ENCODE data around the gene FAM90A26. TPM values are rescaled to one million over a fixed set of nuclear protein-coding genes. Genes with fewer than 3 reads are reported as not detected.
A peak's percentile ranks its signal among the peaks of the same experiment; 100 is the strongest.
"Not testable (repeated sequence)": the region's sequence is repeated elsewhere in the genome, so short reads cannot be mapped to it uniquely, and the experiment has no call there.

FAM90A26 gene, protein sequence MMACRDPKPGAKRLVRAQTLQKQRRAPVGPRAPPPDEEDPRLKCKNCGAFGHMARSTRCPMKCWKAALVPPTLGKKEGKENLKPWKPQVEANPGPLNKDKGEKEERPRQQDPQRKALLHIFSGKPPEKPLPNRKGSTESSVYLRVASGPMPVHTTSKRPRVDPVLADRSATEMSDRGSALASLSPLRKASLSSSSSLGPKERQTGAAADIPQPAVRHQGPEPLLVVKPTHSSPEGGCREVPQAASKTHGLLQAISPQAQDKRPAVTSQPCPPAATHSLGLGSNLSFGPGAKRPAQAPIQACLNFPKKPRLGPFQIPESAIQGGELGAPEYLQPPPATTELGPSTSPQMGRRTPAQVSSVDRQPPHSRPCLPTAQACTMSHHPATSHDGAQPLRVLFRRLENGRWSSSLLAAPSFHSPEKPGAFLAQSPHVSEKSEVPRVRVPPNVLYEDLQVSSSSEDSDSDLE
- total RNA-seq: not detected

DNA sequence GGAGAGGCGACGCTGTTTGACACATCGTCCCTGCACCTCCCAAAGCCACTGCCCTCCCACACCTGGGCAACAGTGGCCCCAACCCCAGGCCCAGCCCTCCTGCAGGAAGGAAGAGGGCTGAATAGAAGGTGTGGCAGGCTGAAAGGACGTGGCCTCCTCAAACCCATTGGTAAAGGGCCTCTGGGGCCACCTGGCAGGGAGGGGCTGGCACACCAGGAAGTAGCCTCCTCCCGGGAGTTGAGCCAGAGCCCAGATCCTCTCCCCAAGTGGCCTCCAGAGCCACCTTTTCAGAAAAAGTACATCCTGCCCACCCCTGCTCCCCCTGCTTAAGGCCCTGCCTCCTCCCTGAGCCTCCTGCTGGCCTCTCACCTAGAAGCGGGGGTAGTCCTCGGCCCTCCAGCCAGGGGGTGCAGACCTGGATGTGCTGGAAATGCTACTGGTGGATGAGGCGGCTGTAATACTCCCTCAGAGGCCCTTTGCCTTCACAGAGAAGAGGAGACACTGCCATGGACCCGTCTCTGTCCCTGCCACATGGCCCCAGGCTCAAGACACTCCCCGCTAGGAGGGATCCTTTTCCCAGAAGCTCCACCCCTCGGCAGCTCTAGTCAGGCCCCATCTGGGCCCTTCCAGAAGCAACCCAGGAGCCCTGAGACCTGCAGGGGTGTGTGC lies at the start of gene FAM90A26:
TSS of gene FAM90A26 (plus strand) at position 619 of the 669 bp plus-strand sequence. CDS start 2,764 bp downstream, outside the sequence.
- H3K4me3 ChIP-seq; H3K27ac ChIP-seq (replicated peaks in 1 of 4); H3K9me3 ChIP-seq; H3K27me3 ChIP-seq; DNase-seq (ENCODE audit: extremely low spot score); H3K36me3 ChIP-seq; H3K4me1 ChIP-seq; intact Hi-C loops (cut with DNase I): not testable (repeated sequence)
- WGBS: no CpG with 5 or more reads among the region's 11 CpGs

DNA sequence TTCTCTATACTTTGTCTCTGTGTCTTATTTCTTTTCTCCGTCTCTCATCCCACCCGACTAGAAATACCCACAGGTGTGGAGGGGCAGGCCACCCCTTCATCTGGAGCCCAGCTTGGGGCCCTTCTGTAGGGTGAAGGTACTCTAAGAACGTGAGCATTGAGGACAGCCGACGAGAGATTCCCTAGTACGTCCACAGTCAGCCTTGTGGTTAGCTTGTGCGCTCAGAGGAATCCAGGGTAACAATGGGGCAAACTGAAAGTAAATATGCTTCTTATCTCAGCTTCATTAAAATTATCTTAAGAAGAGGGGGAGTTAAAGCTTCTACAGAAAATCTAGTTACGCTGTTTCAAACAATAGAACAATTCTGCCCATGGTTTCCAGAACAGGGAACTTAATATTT lies 47.5 kb upstream of the FAM90A26 start:
- not testable (repeated sequence) for H3K9me3 ChIP-seq; DNase-seq (ENCODE audit: extremely low spot score); H3K4me3 ChIP-seq; H3K27ac ChIP-seq (replicated peaks in 1 of 4); H3K36me3 ChIP-seq
- WGBS: 76% methylated on average over 8 of the region's 8 CpGs
- H3K27me3 ChIP-seq: peaks cover 0 to 28% (median 0%) of the 10 kb centered on the region in 4 donors
- intact Hi-C loops (cut with DNase I): loop anchor here (5.0 kb wide), 1 partner anchor 120 kb away; no protein-coding TSS in a partner anchor
- peaks cover 0 to 15% (median 13%) of the 10 kb centered on the region in 4 donors for H3K4me1 ChIP-seq

DNA sequence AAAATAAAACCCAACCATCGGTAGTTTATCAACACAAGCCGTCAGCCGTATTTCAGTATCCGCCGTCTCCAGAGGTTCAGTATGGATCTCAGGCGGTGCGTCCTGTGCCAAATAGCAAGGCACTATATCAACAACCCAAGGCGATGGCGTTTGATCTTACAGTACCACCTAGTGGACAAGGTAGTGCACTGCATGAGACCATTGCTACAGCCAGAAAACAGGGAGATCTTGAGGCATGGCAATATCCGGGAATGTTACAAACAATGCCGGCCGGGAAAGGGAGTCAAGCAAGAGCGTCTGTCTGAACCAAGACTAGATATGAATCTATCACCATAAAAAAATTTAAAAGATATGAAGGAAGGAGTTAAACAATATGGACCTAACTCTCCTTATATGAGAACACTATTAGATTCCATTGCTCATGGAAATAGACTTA lies 46.6 kb upstream of the FAM90A26 start:
- under 1% methylated on average over 13 of the region's 13 CpGs for WGBS
- peak overlapping the region in 1 of 4 donors; percentile 6 for H3K27ac ChIP-seq (replicated peaks in 1 of 4)
- not testable (repeated sequence) for DNase-seq (ENCODE audit: extremely low spot score); H3K36me3 ChIP-seq; H3K9me3 ChIP-seq
- H3K4me3 ChIP-seq: peak overlapping the region in 1 of 4 donors; percentile 35
- intact Hi-C loops (cut with DNase I): loop anchor here (5.0 kb wide), 1 partner anchor 121 kb away; no protein-coding TSS in a partner anchor
- H3K27me3 ChIP-seq: peaks cover 0 to 30% (median 0%) of the 10 kb centered on the region in 4 donors
- H3K4me1 ChIP-seq: peaks cover 0 to 15% (median 13%) of the 10 kb centered on the region in 4 donors
- TF ChIP-seq, protein P1, sequence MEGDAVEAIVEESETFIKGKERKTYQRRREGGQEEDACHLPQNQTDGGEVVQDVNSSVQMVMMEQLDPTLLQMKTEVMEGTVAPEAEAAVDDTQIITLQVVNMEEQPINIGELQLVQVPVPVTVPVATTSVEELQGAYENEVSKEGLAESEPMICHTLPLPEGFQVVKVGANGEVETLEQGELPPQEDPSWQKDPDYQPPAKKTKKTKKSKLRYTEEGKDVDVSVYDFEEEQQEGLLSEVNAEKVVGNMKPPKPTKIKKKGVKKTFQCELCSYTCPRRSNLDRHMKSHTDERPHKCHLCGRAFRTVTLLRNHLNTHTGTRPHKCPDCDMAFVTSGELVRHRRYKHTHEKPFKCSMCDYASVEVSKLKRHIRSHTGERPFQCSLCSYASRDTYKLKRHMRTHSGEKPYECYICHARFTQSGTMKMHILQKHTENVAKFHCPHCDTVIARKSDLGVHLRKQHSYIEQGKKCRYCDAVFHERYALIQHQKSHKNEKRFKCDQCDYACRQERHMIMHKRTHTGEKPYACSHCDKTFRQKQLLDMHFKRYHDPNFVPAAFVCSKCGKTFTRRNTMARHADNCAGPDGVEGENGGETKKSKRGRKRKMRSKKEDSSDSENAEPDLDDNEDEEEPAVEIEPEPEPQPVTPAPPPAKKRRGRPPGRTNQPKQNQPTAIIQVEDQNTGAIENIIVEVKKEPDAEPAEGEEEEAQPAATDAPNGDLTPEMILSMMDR (IDR thresholded peaks at IDR 0.05): peak; percentile 65 to 74 (median 68)

DNA sequence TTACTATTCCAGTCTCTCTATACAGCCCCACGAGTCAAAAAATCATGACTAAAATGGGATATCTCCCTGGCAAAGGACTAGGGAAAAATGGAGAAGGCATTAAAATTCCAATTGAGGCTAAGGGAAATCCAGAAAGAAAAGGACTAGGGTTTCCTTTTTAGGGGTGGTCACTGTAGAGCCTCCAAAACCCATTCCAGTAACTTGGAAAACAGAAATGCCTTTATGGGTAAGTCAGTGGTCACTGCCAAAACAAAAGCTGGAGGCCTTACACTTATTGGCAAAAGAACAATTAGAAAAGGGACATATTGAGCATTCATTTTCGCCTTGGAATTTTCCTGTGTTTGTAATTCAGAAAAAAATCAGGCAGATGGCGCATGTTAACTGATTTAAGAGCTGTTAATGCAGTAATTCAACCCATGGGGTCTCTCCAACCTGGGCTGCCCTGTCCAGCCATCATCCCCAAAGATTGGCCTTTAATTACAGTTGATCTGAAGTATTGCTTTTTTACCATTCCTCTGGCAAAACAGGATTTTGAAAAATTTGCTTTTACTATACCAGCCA lies 44.5 kb upstream of the FAM90A26 start:
- H3K27ac ChIP-seq (replicated peaks in 1 of 4); DNase-seq (ENCODE audit: extremely low spot score); H3K9me3 ChIP-seq; intact Hi-C loops (cut with DNase I); H3K4me3 ChIP-seq; H3K36me3 ChIP-seq: not testable (repeated sequence)
- Histone ChIP-seq H3K4me1 (peaks cover 0 to 15% (median 13%) of the 10 kb centered on the region in 4 donors), H3K27me3 (peaks cover 0 to 45% (median 0%) of the 10 kb centered on the region in 4 donors)
- WGBS: 67% methylated on average over 3 of the region's 3 CpGs

DNA sequence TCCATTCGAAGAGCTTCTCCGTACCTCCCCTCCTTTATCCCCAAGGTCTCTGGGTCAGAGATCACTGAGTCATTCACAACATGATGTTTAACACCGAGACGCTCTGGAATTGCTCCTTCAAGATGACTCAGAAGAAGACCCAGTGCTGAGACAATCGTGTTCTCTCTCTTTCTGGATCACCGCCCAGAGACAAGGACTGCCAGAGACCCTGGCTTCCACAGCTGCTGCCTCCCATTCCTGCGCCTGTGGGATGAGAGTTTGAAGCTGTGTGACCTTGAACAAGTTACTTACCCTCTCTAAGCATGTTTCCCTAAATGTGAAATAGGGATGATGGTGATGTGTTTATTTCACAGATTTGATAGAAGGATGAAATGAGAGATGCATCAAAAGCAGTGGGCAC lies 38.8 kb upstream of the FAM90A26 start:
- H3K27ac ChIP-seq (replicated peaks in 1 of 4); H3K9me3 ChIP-seq; DNase-seq (ENCODE audit: extremely low spot score); intact Hi-C loops (cut with DNase I); H3K36me3 ChIP-seq; H3K4me3 ChIP-seq: not testable (repeated sequence)
- 49% methylated on average over 7 of the region's 7 CpGs for WGBS
- Histone ChIP-seq H3K27me3 (peaks cover 0 to 31% (median 0%) of the 10 kb centered on the region in 4 donors), H3K4me1 (peaks cover 0 to 14% (median 13%) of the 10 kb centered on the region in 4 donors)

DNA sequence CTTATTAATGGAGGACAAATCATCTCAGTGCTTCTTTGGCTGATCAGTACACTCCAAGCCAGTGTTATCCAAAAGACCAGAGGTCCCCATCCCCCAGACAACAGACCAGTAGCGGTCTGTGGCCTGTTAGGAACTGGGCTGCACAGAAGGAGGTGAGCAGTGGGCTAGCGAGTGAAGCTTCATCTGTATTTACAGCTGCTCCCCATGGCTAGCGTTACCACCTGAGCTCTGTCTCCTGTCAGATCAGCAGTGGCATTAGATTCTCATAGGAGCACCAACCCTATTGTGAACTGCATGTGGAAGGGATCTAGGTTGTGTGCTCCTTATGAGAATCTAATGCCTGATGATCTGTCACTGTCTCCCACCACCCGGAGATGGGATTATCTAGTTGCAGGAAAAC lies 37.4 kb upstream of the FAM90A26 start:
- DNase-seq (ENCODE audit: extremely low spot score); H3K36me3 ChIP-seq: not testable (repeated sequence)
- WGBS: 97% methylated on average over 2 of the region's 4 CpGs

DNA sequence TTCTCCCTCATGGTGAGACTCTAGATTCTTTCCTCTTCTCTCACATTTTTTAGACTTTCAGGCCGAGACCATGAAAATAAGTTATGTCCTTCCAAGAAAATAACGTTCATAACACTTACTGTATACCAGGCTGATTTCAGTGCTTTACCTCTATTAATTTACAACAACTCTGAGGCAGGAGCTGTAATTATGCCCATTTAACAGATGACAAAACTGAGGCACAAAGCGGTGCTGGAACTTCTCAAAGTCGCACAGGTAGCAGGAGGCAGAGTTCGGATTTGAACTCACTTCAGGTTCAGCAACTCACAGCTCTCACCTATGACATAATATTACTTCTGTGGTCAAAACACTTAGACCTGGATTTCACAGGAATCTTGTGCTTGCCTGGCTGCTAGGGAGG lies 36.2 kb upstream of the FAM90A26 start:
- intact Hi-C loops (cut with DNase I); H3K4me3 ChIP-seq; DNase-seq (ENCODE audit: extremely low spot score); H3K9me3 ChIP-seq; H3K36me3 ChIP-seq: not testable (repeated sequence)
- peak overlapping the region in 2 of 4 donors; percentile 33 to 60 for H3K27ac ChIP-seq (replicated peaks in 1 of 4)
- H3K27me3 ChIP-seq: peaks cover 0 to 18% (median 0%) of the 10 kb centered on the region in 4 donors
- H3K4me1 ChIP-seq: peaks cover 0 to 14% (median 13%) of the 10 kb centered on the region in 4 donors
- WGBS: 98% methylated on average over 5 of the region's 5 CpGs

More for the DNA sequence above, 37.4 kb upstream of the FAM90A26 start:
- H3K4me3 ChIP-seq; H3K27ac ChIP-seq (replicated peaks in 1 of 4); intact Hi-C loops (cut with DNase I); H3K9me3 ChIP-seq: not testable (repeated sequence)
- H3K4me1 ChIP-seq: peaks cover 0 to 14% (median 13%) of the 10 kb centered on the region in 4 donors
- peaks cover 0 to 29% (median 0%) of the 10 kb centered on the region in 4 donors for H3K27me3 ChIP-seq

DNA sequence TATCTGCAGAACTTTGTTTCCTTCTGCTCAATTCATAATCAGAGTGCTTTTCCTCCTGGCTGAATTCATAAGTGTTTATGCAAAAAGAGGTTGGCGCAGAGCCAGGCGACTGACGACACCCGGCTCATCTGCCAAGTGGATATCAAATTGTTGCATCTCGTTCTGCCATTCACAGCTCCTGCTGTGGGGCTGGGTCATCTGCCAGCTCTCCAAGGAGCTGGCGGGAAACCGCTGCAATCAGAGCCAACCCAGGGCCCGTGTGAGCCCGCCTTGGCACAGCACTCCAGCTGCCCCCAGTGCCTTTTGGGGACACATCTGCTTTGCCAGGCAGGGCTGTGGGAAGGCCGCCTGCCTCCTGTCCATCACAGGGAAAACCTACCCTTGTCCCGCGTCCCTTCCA lies 35.7 kb upstream of the FAM90A26 start:
- Histone ChIP-seq H3K27ac (replicated peaks in 1 of 4) (peak overlapping the region in 3 of 4 donors; percentile 33 to 60 (median 51)), H3K27me3 (peaks cover 0 to 12% (median 0%) of the 10 kb centered on the region in 4 donors), H3K4me1 (peaks cover 0 to 14% (median 13%) of the 10 kb centered on the region in 4 donors), H3K4me3 (peak overlapping the region in 1 of 4 donors; percentile 27)
- WGBS: 29% methylated on average over 12 of the region's 12 CpGs
- intact Hi-C loops (cut with DNase I); H3K9me3 ChIP-seq; H3K36me3 ChIP-seq: not testable (repeated sequence)
- peak; percentile 93 for DNase-seq (ENCODE audit: extremely low spot score)

DNA sequence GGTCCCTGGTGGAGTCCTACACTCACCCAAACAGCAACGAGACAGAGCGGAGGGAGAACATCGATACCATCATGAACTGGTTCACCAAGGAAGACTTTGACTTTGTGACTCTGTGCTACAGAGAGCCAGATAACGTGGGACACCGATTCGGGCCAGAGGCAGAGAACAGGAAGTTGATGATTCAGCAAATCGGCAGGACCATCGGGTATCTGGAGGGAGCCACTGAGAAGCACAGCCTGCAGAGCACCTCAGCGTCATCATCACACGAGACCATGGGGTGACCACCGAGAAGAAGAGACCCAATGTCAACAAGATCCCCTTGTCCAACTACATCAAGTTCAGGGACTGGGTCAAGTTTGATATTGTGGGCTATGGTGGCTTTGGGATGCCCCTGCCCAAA lies 29.2 kb upstream of the FAM90A26 start:
- H3K27me3 ChIP-seq; H3K27ac ChIP-seq (replicated peaks in 1 of 4); H3K4me3 ChIP-seq; H3K4me1 ChIP-seq; H3K9me3 ChIP-seq; DNase-seq (ENCODE audit: extremely low spot score); intact Hi-C loops (cut with DNase I): not testable (repeated sequence)
- peaks cover 0 to 18% (median 5%) of the 10 kb centered on the region in 4 donors for H3K36me3 ChIP-seq
- 92% methylated on average over 11 of the region's 11 CpGs for WGBS

DNA sequence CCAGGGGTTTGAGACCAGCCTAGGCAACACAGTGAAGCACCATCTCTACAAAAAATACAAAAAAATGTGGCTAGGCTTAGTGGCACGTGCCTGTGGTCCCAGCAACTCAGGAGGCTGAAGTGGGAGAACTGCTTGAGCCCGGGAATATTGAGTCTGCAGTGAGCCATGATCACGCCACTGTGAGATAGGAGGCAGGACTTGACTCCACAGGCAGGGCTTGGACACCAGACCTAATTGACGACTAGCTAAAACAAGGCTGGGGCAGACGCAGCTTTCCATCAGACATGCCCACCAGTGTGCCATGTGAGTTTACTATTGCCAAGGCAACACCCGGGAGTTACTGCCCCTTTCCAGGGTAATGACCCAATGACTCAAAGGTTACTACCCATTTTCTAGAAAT lies 27.4 kb upstream of the FAM90A26 start:
- H3K27me3 ChIP-seq; DNase-seq (ENCODE audit: extremely low spot score); H3K4me1 ChIP-seq; H3K27ac ChIP-seq (replicated peaks in 1 of 4); H3K4me3 ChIP-seq; H3K9me3 ChIP-seq; intact Hi-C loops (cut with DNase I): not testable (repeated sequence)
- peaks cover 0 to 18% (median 5%) of the 10 kb centered on the region in 4 donors for H3K36me3 ChIP-seq
- WGBS: 87% methylated on average over 5 of the region's 6 CpGs

Data from esophagus muscularis mucosa (tissue), 4 donors.